WTC11 (cell line): ENCODE measurements around the gene PTPRN2. TPM values are rescaled to one million over a fixed set of nuclear protein-coding genes. Genes with fewer than 3 reads are reported as not detected.

Source experiments
- ATAC-seq: fragments of 200-7000 bp; cut with Tn5 transposase; 2 replicates; pipeline ENCODE4 v1.10.0; 2021; ENCODE audit warnings: mild to moderate bottlenecking, moderate library complexity
- CTCF ChIA-PET: fragments of 300-600 bp; sonication (Branson Sonifier 250); formaldehyde crosslinking; loops from one replicate; lab custom pipeline; 2021; ENCODE audit warnings: antibody characterized with exemption; lab: Charles Lee
- POLR2A ChIA-PET: fragments of 350-600 bp; sonication (Branson Sonifier 250); formaldehyde crosslinking; loops from one replicate; lab custom pipeline; 2021; ENCODE audit warnings: antibody characterized with exemption; lab: Charles Lee
- DNase-seq: peaks from one replicate; pipeline ENCODE4 v3.0.0; 2021; ENCODE audit warnings: low spot score
- H3K27ac Mint-ChIP-seq: 2 replicates; pipeline ENCODE4 v1.8.0; 2021; ENCODE audit warnings: mixed read lengths
- H3K27me3 Mint-ChIP-seq: 2 replicates; pipeline ENCODE4 v1.8.0; 2021; ENCODE audit warnings: low read depth, mild to moderate bottlenecking, moderate library complexity, mixed read lengths
- H3K36me3 Mint-ChIP-seq: 2 replicates; pipeline ENCODE4 v1.8.0; 2021; ENCODE audit warnings: mixed read lengths
- H3K4me1 Mint-ChIP-seq: 2 replicates; pipeline ENCODE4 v1.8.0; 2022; ENCODE audit warnings: mixed read lengths
- H3K4me3 Mint-ChIP-seq: 2 replicates; pipeline ENCODE4 v1.8.0; 2021; ENCODE audit warnings: mild to moderate bottlenecking, moderate library complexity, mixed read lengths
- H3K9me3 Mint-ChIP-seq: 2 replicates; pipeline ENCODE4 v1.8.0; 2021; ENCODE audit warnings: mixed read lengths
- ESRRA ChIP-seq: sonication (generic); formaldehyde crosslinking; IDR thresholded peaks from 2 replicates; pipeline ENCODE4 v1.8.1; 2022; ENCODE audit warnings: mild to moderate bottlenecking, missing genetic modification reagents, borderline replicate concordance
- FOXP1 ChIP-seq: sonication (generic); formaldehyde crosslinking; IDR thresholded peaks from 2 replicates; pipeline ENCODE4 v1.8.0; 2022; ENCODE audit warnings: missing genetic modification reagents, mild to moderate bottlenecking, moderate library complexity, borderline replicate concordance
- GABPB1 ChIP-seq: sonication (generic); formaldehyde crosslinking; IDR thresholded peaks from 2 replicates; pipeline ENCODE4 v1.8.1; 2023; ENCODE audit warnings: mild to moderate bottlenecking, missing genetic modification reagents
- JUN ChIP-seq: sonication (generic); formaldehyde crosslinking; IDR thresholded peaks from 2 replicates; pipeline ENCODE4 v1.8.0; 2023; ENCODE audit warnings: mild to moderate bottlenecking, missing genetic modification reagents
- NFYB ChIP-seq: sonication (generic); formaldehyde crosslinking; conservative IDR thresholded peaks from 2 replicates; pipeline ENCODE4 v1.8.0; 2022; ENCODE audit warnings: low read depth, missing genetic modification reagents
- NR3C1 ChIP-seq: sonication (generic); formaldehyde crosslinking; conservative IDR thresholded peaks from 2 replicates; pipeline ENCODE4 v1.8.1; 2023; ENCODE audit warnings: low read depth, mild to moderate bottlenecking, missing genetic modification reagents
- RELA ChIP-seq: sonication (generic); formaldehyde crosslinking; IDR thresholded peaks from 2 replicates; pipeline ENCODE4 v1.8.1; 2022; ENCODE audit warnings: missing genetic modification reagents, mild to moderate bottlenecking, borderline replicate concordance
- SP1 ChIP-seq: sonication (generic); formaldehyde crosslinking; conservative IDR thresholded peaks from 2 replicates; pipeline ENCODE4 v1.8.1; 2022; ENCODE audit warnings: missing genetic modification reagents
- TCF7 ChIP-seq: sonication (generic); formaldehyde crosslinking; IDR thresholded peaks from 2 replicates; pipeline ENCODE4 v1.8.0; 2022; ENCODE audit warnings: mild to moderate bottlenecking, low read depth, missing genetic modification reagents, moderate library complexity
- TEAD1 ChIP-seq: sonication (generic); formaldehyde crosslinking; IDR thresholded peaks from 2 replicates; pipeline ENCODE4 v1.8.0; 2022; ENCODE audit warnings: mild to moderate bottlenecking, missing genetic modification reagents
- ZBTB21 ChIP-seq: sonication (generic); formaldehyde crosslinking; IDR thresholded peaks from 2 replicates; pipeline ENCODE4 v1.8.1; 2023; ENCODE audit warnings: mild to moderate bottlenecking, missing genetic modification reagents, borderline replicate concordance
- ZNF416 ChIP-seq: fragments of 250-450 bp; sonication (Bioruptor Pico); IDR thresholded peaks from 2 replicates; pipeline ENCODE4 v1.9.0; 2021; ENCODE audit warnings: mild to moderate bottlenecking, inconsistent platforms
- ZNF423 ChIP-seq: fragments of 250-450 bp; sonication (Bioruptor Pico); IDR thresholded peaks from 2 replicates; pipeline ENCODE4 v2.1.2; 2022; ENCODE audit warnings: mild to moderate bottlenecking, moderate library complexity
- total RNA-seq: library from RNA; stranded (reverse); gene quantifications from 3 replicates; pipeline ENCODE4 v1.2.3, GENCODE V29; 2021
- TF ChIP-seq, protein P1 (sequence below): fragments of 250-450 bp; sonication (Bioruptor Pico); conservative IDR thresholded peaks from 2 replicates; pipeline ENCODE4 v1.9.0; 2021; ENCODE audit warnings: mild to moderate bottlenecking
- TF ChIP-seq, protein P2 (sequence below): sonication (generic); formaldehyde crosslinking; IDR thresholded peaks from 2 replicates; pipeline ENCODE4 v1.8.1; 2023; ENCODE audit warnings: mild to moderate bottlenecking, moderate library complexity, missing genetic modification reagents
- TF ChIP-seq, protein P3 (sequence below): sonication (generic); formaldehyde crosslinking; IDR thresholded peaks from 2 replicates; pipeline ENCODE4 v1.8.1; 2022; ENCODE audit warnings: mild to moderate bottlenecking, missing genetic modification reagents, moderate library complexity, borderline replicate concordance

PTPRN2 gene
- total RNA-seq, 1 experiment from 2014 or later = 4.7 TPM

DNA sequence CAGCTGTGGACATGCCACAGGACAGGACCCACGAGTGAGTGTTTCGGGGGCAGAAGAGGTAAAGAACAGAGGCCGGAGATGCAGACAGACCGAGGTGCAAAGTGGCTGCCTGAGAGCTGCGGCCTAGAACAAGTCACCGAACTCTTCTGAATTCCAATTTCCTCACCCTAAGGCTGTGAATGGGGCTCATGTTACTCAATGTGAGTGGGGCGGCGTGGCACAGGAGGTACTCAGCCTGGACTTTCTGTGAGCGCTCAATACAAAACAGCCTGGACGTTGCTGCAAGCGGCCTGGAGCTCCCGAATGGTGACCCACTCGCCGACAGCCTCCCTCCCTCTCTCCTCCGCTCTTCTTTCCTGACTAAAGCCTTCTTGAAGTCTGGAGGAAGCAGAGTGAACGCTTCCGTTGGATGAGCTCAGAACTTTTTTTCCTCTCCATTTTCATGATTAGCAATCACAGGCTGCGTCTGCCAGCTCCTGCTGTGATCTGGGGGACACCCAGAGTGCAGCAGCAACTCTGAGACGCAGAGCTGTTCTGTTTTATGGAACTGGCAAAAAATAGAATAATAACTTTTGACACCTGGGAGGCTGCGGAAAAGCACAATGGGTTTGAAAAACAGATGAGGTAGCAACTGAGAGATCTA, 108.5 kb downstream of the PTPRN2 start (continued):
- TF ChIP-seq, protein P1, sequence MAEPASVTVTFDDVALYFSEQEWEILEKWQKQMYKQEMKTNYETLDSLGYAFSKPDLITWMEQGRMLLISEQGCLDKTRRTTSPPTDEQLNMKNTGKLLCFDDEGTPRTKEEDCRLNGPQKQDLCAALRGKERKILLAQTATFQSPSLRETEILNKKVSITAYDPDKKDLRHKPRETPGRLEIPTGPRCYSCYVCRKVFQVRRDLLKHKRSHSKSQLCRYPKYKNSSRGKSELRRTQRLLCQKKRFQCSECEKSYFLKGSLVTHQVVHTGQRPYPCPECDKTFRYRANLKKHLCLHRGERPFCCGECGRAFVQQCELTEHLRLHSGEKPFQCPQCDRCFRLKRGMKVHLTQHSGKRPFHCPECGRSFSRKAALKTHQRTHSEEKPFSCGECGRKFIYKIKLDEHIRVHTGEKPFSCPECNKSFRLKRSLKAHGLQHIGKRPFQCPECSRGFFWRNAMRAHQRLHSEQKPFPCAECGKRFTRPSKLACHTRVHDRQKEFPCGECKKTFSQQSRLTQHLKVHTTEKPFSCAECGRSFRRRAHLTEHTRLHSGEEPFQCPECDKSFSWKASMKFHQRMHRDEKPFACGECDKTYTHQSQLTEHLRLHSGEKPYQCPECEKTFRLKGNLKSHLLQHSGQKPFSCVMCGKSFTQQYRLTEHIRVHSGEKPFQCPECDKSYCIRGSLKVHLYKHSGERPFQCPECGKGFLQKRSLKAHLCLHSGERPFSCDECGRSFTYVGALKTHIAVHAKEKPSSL (CRISPR knock-in tag) = no peak

DNA sequence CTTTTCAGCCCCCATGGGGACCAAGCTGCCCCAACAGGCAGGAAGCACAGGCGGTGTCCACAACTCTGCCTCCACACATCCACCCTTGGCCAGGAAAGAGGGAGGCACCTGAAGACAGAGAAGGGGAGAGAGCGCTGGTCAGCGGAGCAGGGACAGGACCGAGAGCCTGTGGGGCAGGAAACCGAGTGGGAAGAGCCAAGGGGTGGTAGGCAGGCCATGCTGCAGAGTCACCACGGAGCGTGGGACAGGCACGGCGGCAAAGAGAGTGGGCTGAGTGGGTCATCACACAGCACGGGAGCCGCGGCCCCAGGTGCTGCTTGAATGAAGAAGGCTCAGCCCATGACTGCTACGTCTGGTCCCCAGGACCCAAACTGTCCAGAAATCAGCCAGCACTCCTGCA, 109.8 kb downstream of the PTPRN2 start:
- ATAC-seq = no peak
- CTCF ChIA-PET = no interaction called here
- 0 out of 2 replicates have a peak, but pooled peaks cover 11% of the 10 kb centered on the region for H3K9me3 Mint-ChIP-seq
- H3K36me3 Mint-ChIP-seq = no peaks in the 10 kb centered on the region
- TF ChIP-seq GABPB1 (CRISPR knock-in tag) (no peak), NR3C1 (CRISPR knock-in tag) (no peak), ESRRA (no peak), FOXP1 (CRISPR knock-in tag) (no peak), NFYB (CRISPR knock-in tag) (no peak), ZNF416 (CRISPR knock-in tag) (no peak), ZBTB21 (CRISPR knock-in tag) (no peak), ZNF423 (CRISPR knock-in tag) (no peak)
- TF ChIP-seq, protein P2, sequence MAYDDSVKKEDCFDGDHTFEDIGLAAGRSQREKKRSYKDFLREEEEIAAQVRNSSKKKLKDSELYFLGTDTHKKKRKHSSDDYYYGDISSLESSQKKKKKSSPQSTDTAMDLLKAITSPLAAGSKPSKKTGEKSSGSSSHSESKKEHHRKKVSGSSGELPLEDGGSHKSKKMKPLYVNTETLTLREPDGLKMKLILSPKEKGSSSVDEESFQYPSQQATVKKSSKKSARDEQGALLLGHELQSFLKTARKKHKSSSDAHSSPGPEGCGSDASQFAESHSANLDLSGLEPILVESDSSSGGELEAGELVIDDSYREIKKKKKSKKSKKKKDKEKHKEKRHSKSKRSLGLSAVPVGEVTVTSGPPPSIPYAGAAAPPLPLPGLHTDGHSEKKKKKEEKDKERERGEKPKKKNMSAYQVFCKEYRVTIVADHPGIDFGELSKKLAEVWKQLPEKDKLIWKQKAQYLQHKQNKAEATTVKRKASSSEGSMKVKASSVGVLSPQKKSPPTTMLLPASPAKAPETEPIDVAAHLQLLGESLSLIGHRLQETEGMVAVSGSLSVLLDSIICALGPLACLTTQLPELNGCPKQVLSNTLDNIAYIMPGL (CRISPR knock-in tag) = no peak
- TF ChIP-seq, protein P3, sequence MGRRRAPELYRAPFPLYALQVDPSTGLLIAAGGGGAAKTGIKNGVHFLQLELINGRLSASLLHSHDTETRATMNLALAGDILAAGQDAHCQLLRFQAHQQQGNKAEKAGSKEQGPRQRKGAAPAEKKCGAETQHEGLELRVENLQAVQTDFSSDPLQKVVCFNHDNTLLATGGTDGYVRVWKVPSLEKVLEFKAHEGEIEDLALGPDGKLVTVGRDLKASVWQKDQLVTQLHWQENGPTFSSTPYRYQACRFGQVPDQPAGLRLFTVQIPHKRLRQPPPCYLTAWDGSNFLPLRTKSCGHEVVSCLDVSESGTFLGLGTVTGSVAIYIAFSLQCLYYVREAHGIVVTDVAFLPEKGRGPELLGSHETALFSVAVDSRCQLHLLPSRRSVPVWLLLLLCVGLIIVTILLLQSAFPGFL (CRISPR knock-in tag) = no peak
- TF ChIP-seq, all 79 proteins: peak for 0
- Mint-ChIP-seq H3K4me3 (no peak overlapping the region), H3K27me3 (no peaks in the 10 kb centered on the region), H3K27ac (no peak overlapping the region), H3K4me1 (peaks cover 32% of the 10 kb centered on the region)
- POLR2A ChIA-PET = no interaction called here
- no peak for DNase-seq

DNA sequence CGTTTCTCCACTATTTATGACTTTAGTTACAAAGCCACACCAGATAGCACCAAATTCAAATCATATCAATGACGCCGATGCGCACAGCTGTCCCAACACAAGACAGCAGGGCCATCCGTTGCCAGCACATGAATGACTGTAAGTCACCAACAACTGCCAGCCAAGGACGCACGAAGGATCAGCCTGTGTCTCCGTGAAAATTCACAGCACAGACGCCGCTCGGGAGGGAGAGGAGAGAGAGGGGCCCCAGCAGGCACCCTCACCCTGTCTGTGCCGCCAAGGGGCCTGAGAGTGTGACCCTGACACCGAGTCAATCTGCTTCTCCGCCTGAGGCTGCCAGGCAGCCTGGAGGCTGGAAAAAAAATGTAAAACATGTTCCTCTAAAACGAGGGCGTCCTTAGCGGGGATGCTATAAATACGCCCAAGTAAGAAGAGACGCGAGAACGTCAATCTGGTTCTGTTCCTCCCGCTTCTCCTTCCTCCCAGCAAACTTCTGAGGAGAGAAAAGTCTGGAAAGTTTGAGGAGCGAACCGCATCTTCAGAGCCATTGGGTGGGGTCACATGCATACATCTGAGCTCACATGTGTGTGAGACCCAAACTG, 111.2 kb downstream of the PTPRN2 start:
- Mint-ChIP-seq H3K27me3 (no peaks in the 10 kb centered on the region), H3K4me1 (peaks cover 39% of the 10 kb centered on the region), H3K27ac (0 out of 2 replicates have a peak overlapping the region, but pooled peaks have one; percentile 43), H3K9me3 (0 out of 2 replicates have a peak, but pooled peaks cover 7% of the 10 kb centered on the region), H3K4me3 (no peak overlapping the region), H3K36me3 (no peaks in the 10 kb centered on the region)
- ChIA-PET CTCF (interaction anchor here (2.2 kb wide), 1 partner anchor 19 kb away, joined by 6 read pairs; no protein-coding TSS in a partner anchor), POLR2A (no interaction called here)
- no peak for DNase-seq
- no peak for ATAC-seq
- no peak for TF ChIP-seq TCF7
- no peak for TF ChIP-seq JUN (CRISPR knock-in tag)
- no peak for TF ChIP-seq RELA (CRISPR knock-in tag)
- no peak for TF ChIP-seq TEAD1 (CRISPR knock-in tag)
- TF ChIP-seq SP1 (CRISPR knock-in tag) = no peak
